Psoas muscle (tissue), 8 donors: ENCODE results near the gene DFFA. TPM values are rescaled to one million over a fixed set of nuclear protein-coding genes. Genes with fewer than 3 reads are reported as not detected.
A peak's percentile ranks its signal among the peaks of the same experiment; 100 is the strongest.

ENCODE experiments used
- ATAC-seq, 4 donors: fragments of 200-7000 bp; cut with Tn5 transposase; one replicate each; pipeline ENCODE4 v1.9.1; 2020; ENCODE audit warnings: moderate library complexity in 3 of 4, mild to moderate bottlenecking in 2 of 4
- DNase-seq, 2 donors: peaks; one replicate each; pipeline ENCODE4 v3.0.0-alpha.2; 2020
- H3K27ac ChIP-seq: fragments of 200-600 bp; one replicate; pipeline ENCODE4 v1.8.0; 2022
- H3K27me3 ChIP-seq, 3 donors: fragments of 200-600 bp in 1 of 3; one replicate each; pipeline versions ENCODE4 v1.6.1 to v1.8.0; 2013 to 2022; ENCODE audit warnings: low read length in 2 of 3, mild to moderate bottlenecking in 2 of 3, moderate library complexity in 1 of 3; ENCODE audit not compliant: insufficient read depth in 3 of 3
- H3K36me3 ChIP-seq, 2 donors: fragments of 200-600 bp in 1 of 2; one replicate each; pipeline versions ENCODE4 v1.6.1 to v1.8.0; 2013 to 2022; ENCODE audit warnings: low read depth in 1 of 2, mild to moderate bottlenecking in 1 of 2, moderate library complexity in 1 of 2; ENCODE audit not compliant: insufficient read depth in 1 of 2
- H3K4me1 ChIP-seq: fragments of 200-600 bp; one replicate; pipeline ENCODE4 v1.8.0; 2022
- H3K4me3 ChIP-seq: fragments of 200-600 bp; one replicate; pipeline ENCODE4 v1.8.0; 2022; ENCODE audit warnings: mild to moderate bottlenecking
- H3K9me3 ChIP-seq: fragments of 200-600 bp; one replicate; pipeline ENCODE4 v1.8.0; 2022
- CTCF ChIP-seq: fragments of 200-600 bp; IDR thresholded peaks from one replicate; pipeline ENCODE4 v1.8.0; 2022; ENCODE audit warnings: antibody characterized with exemption
- WGBS, 3 donors: extraction: QIAGEN DNeasy Blood & Tissue Kit; methylation state at CpG; one replicate each; pipeline versions ENCODE4 v1.1.6 to v1.1.7; 2013; 5-methylcytosine and 5-hydroxymethylcytosine counted together
- intact Hi-C, 2 donors: fragments of 100-400 bp; cut with DNase I; formaldehyde crosslinking; loops; one replicate each; pipeline versions ENCODE4 v1.11.0 to v1.14.2; 2022
- long read RNA-seq, 2 donors: library from polyadenylated mRNA; unstranded; transcript quantifications; one replicate each; pipeline ENCODE4 v2.0.0, GENCODE V29; 2021
- polyA plus RNA-seq, 3 donors: library from polyadenylated mRNA; stranded (reverse); fragments of 200-250 nt; gene quantifications; one replicate each; pipeline ENCODE4 v1.2.3, GENCODE V29; 2013
- total RNA-seq, 4 donors: library from RNA; stranded (reverse); fragmentation: NEBNext Ultra II Directional in 2 of 4; extraction: Animal tissue kit (Norgen Biotek cat#: 25700) in 2 of 4; gene quantifications; one replicate each; pipeline versions ENCODE4 v1.2.1 to v1.2.4, GENCODE V29; 2021 to 2023
- donor health status: healthy with polysubstance abuse.
- donor health status: DM: no; HTN: no; CAD: no; lungs with moderate emphysema.
- donor health status: Bipolar disorder and iron deficiency.
- donor health status: healthy.
- donor health status: DM: yes; HTN: yes; CAD: no.
- donor health status: DM: no; HTN: no; CAD: no.
- donor health status: DM: no; HTN: no; CAD: no.
- donor health status: DM: yes; HTN: yes; CAD: no.

Gene DFFA
- 10 to 100 TPM; 18.6 to 26.8 (median 21.6) TPM for total RNA-seq
- 10 to 100 TPM; 11.5 to 20.9 (median 20.4) TPM for polyA plus RNA-seq
- long read RNA-seq, donor 1, full-length matches to known transcripts = 18 of 21 reads
- long read RNA-seq, donor 1, partial matches to known transcripts = 0 of 21 reads
- long read RNA-seq, donor 1, other reads (novel, unspliced or antisense) = 3 of 21 reads
- long read RNA-seq, donor 2, full-length matches to known transcripts = 58 of 65 reads
- long read RNA-seq, donor 2, partial matches to known transcripts = 2 of 65 reads
- long read RNA-seq, donor 2, other reads (novel, unspliced or antisense) = 5 of 65 reads

- H3K36me3 ChIP-seq = peaks cover 7 to 27% of the 10 kb centered on the region in 2 donors
- intact Hi-C loops = no loop called here
- ATAC-seq (peak; percentile 88 to 93 (median 92)), DNase-seq (peak; percentile 93 to 95)
- whole genome bisulfite sequencing, 3 donors = 2% methylated on average over 59 of the region's 59 CpGs
- H3K4me3 ChIP-seq = peak within 1 kb of the TSS; percentile 95
- TF ChIP-seq CTCF = no peak
- peak within 1 kb of the TSS; percentile 77 for H3K27ac ChIP-seq
- H3K9me3 ChIP-seq = no peaks in the 10 kb centered on the region
- H3K4me1 ChIP-seq = peaks cover 23% of the 10 kb centered on the region
- no peaks in the 10 kb centered on the region for H3K27me3 ChIP-seq
These were observed at the start of gene DFFA for GRCh38 chr1:10472220-10473144. TSS of gene DFFA (minus strand) at chr1:10472529. CDS start at chr1:10472458, 71 bp downstream.

- peaks cover 7% of the 10 kb centered on the region for H3K4me1 ChIP-seq
- H3K9me3 ChIP-seq = no peaks in the 10 kb centered on the region
- H3K36me3 ChIP-seq = peaks cover 0 to 2% of the 10 kb centered on the region in 2 donors
- no peaks in the 10 kb centered on the region for H3K27me3 ChIP-seq
- 89 to 96% (median 94%) methylated on average over 8 of the region's 8 CpGs for WGBS, 3 donors
- TF ChIP-seq CTCF = no peak
- intact Hi-C loops = no loop called here
- no peak overlapping the region for H3K4me3 ChIP-seq
- DNase-seq (no peak), ATAC-seq (no peak)
- no peak overlapping the region for H3K27ac ChIP-seq
These were observed 49.3 kb upstream of the DFFA start for GRCh38 chr1:10521537-10522157.

GRCh38 chr1:10520952-10521351, 48.6 kb upstream of the DFFA start:
- 76 to 94% (median 90%) methylated on average over 1 of the region's 1 CpG for WGBS, 3 donors
- intact Hi-C loops = no loop called here
- no peak for TF ChIP-seq CTCF
- Histone ChIP-seq H3K9me3 (no peaks in the 10 kb centered on the region), H3K36me3 (peaks cover 0 to 2% of the 10 kb centered on the region in 2 donors), H3K4me1 (peaks cover 14% of the 10 kb centered on the region), H3K4me3 (no peak overlapping the region), H3K27me3 (no peaks in the 10 kb centered on the region), H3K27ac (no peak overlapping the region)
- ATAC-seq = no peak
- no peak for DNase-seq

GRCh38 chr1:10520497-10520896, 48.2 kb upstream of the DFFA start:
- H3K4me1 ChIP-seq = peaks cover 17% of the 10 kb centered on the region

More at GRCh38 chr1:10520497-10520896, 48.2 kb upstream of the DFFA start:
- no peak for TF ChIP-seq CTCF
- no peaks in the 10 kb centered on the region for H3K9me3 ChIP-seq
- no peak overlapping the region for H3K27ac ChIP-seq
- DNase-seq (no peak), ATAC-seq (no peak)
- H3K36me3 ChIP-seq = peaks cover 0 to 2% of the 10 kb centered on the region in 2 donors
- WGBS, 3 donors = 95 to 97% (median 96%) methylated on average over 6 of the region's 6 CpGs
- intact Hi-C loops = no loop called here
- no peak overlapping the region for H3K4me3 ChIP-seq
- H3K27me3 ChIP-seq = no peaks in the 10 kb centered on the region
